MM.1S (cell line): ENCODE data around the gene HMGB1.
A peak's percentile ranks its signal among the peaks of the same experiment; 100 is the strongest.
"Not testable (repeated sequence)": the region's sequence is repeated elsewhere in the genome, so short reads cannot be mapped to it uniquely, and the experiment has no call there.

Source experiments
- DNase-seq: peaks from one replicate; pipeline ENCODE4 v3.0.0-alpha.2; 2015
- H2AFZ ChIP-seq: fragments of 300-600 bp; sonication (generic); 2 replicates; pipeline ENCODE4 v1.6.0; 2016; ENCODE audit warnings: antibody characterized with exemption, low read length
- H3F3A ChIP-seq: fragments of 300-600 bp; sonication (generic); 2 replicates; pipeline ENCODE4 v1.6.1; 2016; ENCODE audit warnings: mild to moderate bottlenecking, antibody characterized with exemption, low read length, moderate library complexity, mixed read lengths; ENCODE audit not compliant: insufficient read depth
- H3K27ac ChIP-seq: fragments of 300-600 bp; sonication (generic); 2 replicates; pipeline ENCODE4 v1.5.1; 2016; ENCODE audit warnings: mild to moderate bottlenecking, low read length
- H3K27me3 ChIP-seq: fragments of 300-600 bp; sonication (generic); replicated peaks from 2 replicates; pipeline ENCODE4 v1.6.0; 2016; ENCODE audit warnings: low read length; ENCODE audit not compliant: insufficient read depth
- H3K36me3 ChIP-seq: fragments of 300-600 bp; sonication (generic); replicated peaks from 2 replicates; pipeline ENCODE4 v1.6.1; 2016; ENCODE audit warnings: mild to moderate bottlenecking, low read length, mixed read lengths; ENCODE audit not compliant: insufficient read depth
- H3K4me1 ChIP-seq: fragments of 300-600 bp; sonication (generic); 2 replicates; pipeline ENCODE4 v1.6.1; 2016; ENCODE audit warnings: low read length, mixed read lengths
- H3K4me2 ChIP-seq: fragments of 300-600 bp; sonication (generic); 2 replicates; pipeline ENCODE4 v1.6.0; 2016; ENCODE audit warnings: low read depth, low read length
- H3K4me3 ChIP-seq: fragments of 300-600 bp; sonication (generic); 2 replicates; pipeline ENCODE4 v1.5.1; 2016; ENCODE audit warnings: low read length, mixed read lengths
- H3K79me2 ChIP-seq: fragments of 300-600 bp; sonication (generic); 2 replicates; pipeline ENCODE4 v1.6.1; 2016; ENCODE audit warnings: mixed run types, low read length, mixed read lengths
- H3K9ac ChIP-seq: fragments of 300-600 bp; sonication (generic); 2 replicates; pipeline ENCODE4 v1.6.1; 2016; ENCODE audit warnings: low read length, mixed read lengths
- H3K9me2 ChIP-seq: fragments of 300-600 bp; sonication (generic); replicated peaks from 2 replicates; pipeline ENCODE4 v1.6.1; 2016; ENCODE audit warnings: mild to moderate bottlenecking, low read length, mixed read lengths; ENCODE audit not compliant: insufficient read depth
- H3K9me3 ChIP-seq: fragments of 300-600 bp; sonication (generic); replicated peaks from 2 replicates; pipeline ENCODE4 v1.6.1; 2016; ENCODE audit warnings: mild to moderate bottlenecking, low read length, mixed read lengths; ENCODE audit not compliant: insufficient read depth
- H4K20me1 ChIP-seq: fragments of 300-600 bp; sonication (generic); 2 replicates; pipeline ENCODE4 v1.6.1; 2016; ENCODE audit warnings: mild to moderate bottlenecking, low read length, moderate library complexity, mixed read lengths; ENCODE audit not compliant: insufficient read depth
- CTCF ChIP-seq: fragments of 300-600 bp; sonication (generic); IDR thresholded peaks from 2 replicates; pipeline ENCODE4 v1.5.1; 2016; ENCODE audit warnings: antibody characterized with exemption, low read length, mixed read lengths
- EZH2 ChIP-seq: fragments of 300-600 bp; sonication (generic); optimal IDR thresholded peaks from 2 replicates; pipeline ENCODE3; 2017; ENCODE audit warnings: low read depth, mild to moderate bottlenecking, antibody characterized with exemption, low read length, mixed read lengths
- EZH2phosphoT487 ChIP-seq: fragments of 300-600 bp; sonication (generic); IDR thresholded peaks from 2 replicates; pipeline ENCODE4 v1.6.1; 2018; ENCODE audit warnings: antibody characterized with exemption, low read length

The HMGB1 gene

GRCh38 chr13:30456290-30456689 lies 9.4 kb downstream of the HMGB1 start:
- no peaks in the 10 kb centered on the region for H3K9me3 ChIP-seq
- no peaks in the 10 kb centered on the region for H3K36me3 ChIP-seq
- DNase-seq: no peak
- no peak overlapping the region for H3K4me3 ChIP-seq
- no peak for TF ChIP-seq CTCF
- no peak for TF ChIP-seq EZH2phosphoT487
- TF ChIP-seq EZH2: no peak
- no peaks in the 10 kb centered on the region for H3K9me2 ChIP-seq
- no peaks in the 10 kb centered on the region for H3K79me2 ChIP-seq
- no peaks in the 10 kb centered on the region for H4K20me1 ChIP-seq
- no peak overlapping the region for H3K27ac ChIP-seq
- peaks cover 7% of the 10 kb centered on the region; the same call in 1 of the 2 replicates for H3F3A ChIP-seq
- no peaks in the 10 kb centered on the region for H3K4me1 ChIP-seq
- no peaks in the 10 kb centered on the region for H3K27me3 ChIP-seq
- no peak overlapping the region for H2AFZ ChIP-seq
- H3K9ac ChIP-seq: no peak overlapping the region
- no peak overlapping the region for H3K4me2 ChIP-seq

DNA sequence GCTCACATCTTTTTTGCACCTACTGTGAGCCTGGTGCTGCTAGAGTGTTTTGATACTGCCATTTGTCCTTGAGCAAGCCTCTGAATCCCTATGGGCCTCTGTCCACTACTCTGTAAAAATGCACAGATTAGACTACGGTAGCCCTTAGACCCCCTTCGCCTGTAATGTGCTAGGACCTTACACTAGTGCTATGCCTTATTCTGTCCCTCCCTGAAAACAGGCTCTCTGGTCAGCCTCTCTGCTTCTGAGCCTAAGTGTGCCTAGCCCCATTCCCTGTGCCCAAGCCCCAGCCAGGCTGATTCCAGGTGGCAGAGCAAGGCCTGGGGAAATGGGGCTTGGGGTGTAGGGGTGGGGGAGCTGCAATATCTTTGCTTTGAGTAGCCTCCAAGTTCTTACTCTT lies 10.7 kb downstream of the HMGB1 start:
- Histone ChIP-seq H3K79me2 (no peaks in the 10 kb centered on the region), H3K9me3 (no peaks in the 10 kb centered on the region), H3K27me3 (no peaks in the 10 kb centered on the region), H3K4me3 (no peak overlapping the region), H3K27ac (no peak overlapping the region), H3K36me3 (no peaks in the 10 kb centered on the region), H3F3A (peaks cover 7% of the 10 kb centered on the region; the same call in 1 of the 2 replicates), H2AFZ (no peak overlapping the region), H3K4me2 (no peak overlapping the region), H4K20me1 (no peaks in the 10 kb centered on the region), H3K9ac (no peak overlapping the region), H3K4me1 (no peaks in the 10 kb centered on the region), H3K9me2 (no peaks in the 10 kb centered on the region)
- no peak for TF ChIP-seq EZH2phosphoT487
- no peak for TF ChIP-seq CTCF
- TF ChIP-seq EZH2: no peak
- no peak for DNase-seq

DNA sequence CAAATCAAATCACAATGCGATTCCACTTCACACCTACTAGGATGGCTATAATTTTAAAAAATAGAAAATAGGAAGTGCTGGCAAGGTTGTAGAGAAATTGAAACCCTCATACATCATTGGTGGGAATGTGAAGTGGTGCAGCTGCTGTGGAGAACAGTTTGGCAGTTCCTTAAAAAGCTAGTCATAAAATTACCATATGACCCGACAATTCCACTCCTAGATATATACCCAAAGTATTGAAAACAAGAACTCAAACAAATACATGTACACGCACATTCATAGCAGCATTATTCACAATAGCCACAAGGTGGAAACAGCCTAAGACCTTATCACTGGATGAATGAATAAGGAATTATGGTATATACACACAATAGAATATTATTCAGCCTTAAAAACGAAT lies 12.0 kb downstream of the HMGB1 start:
- TF ChIP-seq CTCF (peak; percentile 9; the same call in 1 of the 2 replicates), EZH2phosphoT487 (no peak), EZH2 (no peak)
- Histone ChIP-seq H3F3A (0 out of 2 replicates have a peak, but pooled peaks cover 2% of the 10 kb centered on the region), H3K4me3 (no peak overlapping the region), H3K9me2 (no peaks in the 10 kb centered on the region), H2AFZ (no peak overlapping the region), H3K9me3 (no peaks in the 10 kb centered on the region), H3K36me3 (no peaks in the 10 kb centered on the region), H3K9ac (no peak overlapping the region), H3K27ac (no peak overlapping the region), H3K4me2 (no peak overlapping the region), H3K79me2 (no peaks in the 10 kb centered on the region), H3K27me3 (no peaks in the 10 kb centered on the region), H4K20me1 (no peaks in the 10 kb centered on the region), H3K4me1 (no peaks in the 10 kb centered on the region)
- no peak for DNase-seq

- H3K9me2 ChIP-seq, H3K4me3 ChIP-seq, H3K4me1 ChIP-seq, H3K9me3 ChIP-seq, H2AFZ ChIP-seq, H3K27me3 ChIP-seq, H3F3A ChIP-seq, H3K79me2 ChIP-seq, H3K36me3 ChIP-seq, H3K4me2 ChIP-seq, H3K27ac ChIP-seq, DNase-seq, H4K20me1 ChIP-seq, H3K9ac ChIP-seq: not testable (repeated sequence)
These were observed 14.3 kb downstream of the HMGB1 start for GRCh38 chr13:30451476-30451875.
